Skeletal muscle cell (primary cell): ENCODE results near the gene ZNF503.

Experiments used
- DNase-seq: peaks from one replicate; pipeline ENCODE4 v3.0.0-alpha.2; 2010; ENCODE audit warnings: low read depth
- H3K4me3 ChIP-seq: 2 replicates; pipeline ENCODE4 v1.5.1; 2011; ENCODE audit warnings: low read depth, mild to moderate bottlenecking, control low read depth, low read length, moderate library complexity

Gene ZNF503

DNA sequence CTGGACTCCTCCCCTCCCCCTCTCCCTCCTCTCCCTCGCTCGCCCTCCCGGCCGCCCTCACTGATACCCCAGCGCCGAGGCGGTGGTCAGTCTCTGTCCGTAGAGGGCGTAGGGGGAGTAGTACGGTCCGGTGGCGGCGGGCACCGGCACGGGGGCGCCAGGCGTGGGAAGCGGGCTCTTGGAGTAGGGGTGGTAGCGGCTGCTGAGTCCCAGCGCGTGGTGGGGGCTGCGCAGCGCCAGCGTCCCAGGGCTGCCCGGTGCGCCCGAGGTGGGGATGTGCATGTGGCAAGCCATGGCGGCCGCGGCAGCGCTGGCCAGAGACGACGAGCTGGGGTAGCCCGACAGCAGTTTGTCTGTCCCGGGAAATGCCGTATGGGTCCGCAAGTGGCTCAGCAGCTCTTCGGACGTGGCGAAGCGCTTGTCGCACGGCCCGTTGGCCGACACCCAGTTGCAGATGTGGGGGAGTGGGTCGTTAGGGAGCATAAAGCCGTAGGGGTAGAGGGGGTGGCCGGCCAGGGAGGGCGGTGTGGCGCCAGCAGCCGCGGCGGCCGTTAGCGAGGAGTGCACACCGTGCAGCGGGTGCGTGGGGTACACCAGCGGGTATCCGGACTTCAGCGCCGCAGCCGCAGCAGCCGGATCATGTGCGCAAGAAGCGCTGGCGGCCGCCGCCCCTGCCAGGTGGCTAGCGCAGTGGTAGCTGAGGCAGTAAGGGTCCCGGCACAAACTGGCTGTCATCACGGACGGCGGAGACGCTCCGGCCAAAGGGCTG is 2.7 kb downstream of the ZNF503 start:
- H3K4me3 ChIP-seq, result peak overlapping the region; percentile 98
- DNase-seq, result no peak

DNA sequence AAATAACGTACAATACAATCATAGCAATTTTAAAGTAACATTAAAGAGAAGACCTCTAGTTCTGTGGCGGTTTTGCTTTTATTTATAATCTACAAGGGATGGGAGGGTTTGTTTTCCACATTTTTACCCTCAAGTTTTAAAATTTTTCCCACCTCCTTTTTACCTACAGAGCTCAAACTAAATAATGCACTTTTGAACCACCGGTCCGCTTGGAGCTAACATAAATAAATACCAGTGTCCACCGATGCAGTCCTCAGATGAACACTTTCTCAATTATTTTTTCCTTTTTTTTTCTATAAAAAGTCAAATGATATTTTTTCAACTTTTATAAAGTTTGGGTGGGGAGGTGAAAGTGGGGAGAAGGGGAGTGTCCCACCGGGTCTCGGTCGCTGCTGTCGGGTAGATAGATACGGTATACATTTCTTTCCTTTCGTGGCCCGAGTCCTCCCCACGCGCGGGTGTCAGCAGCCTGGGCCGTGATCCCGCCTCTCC is 3.3 kb downstream of the ZNF503 start:
- no peak for DNase-seq
- H3K4me3 ChIP-seq, result peak overlapping the region; percentile 98

DNA sequence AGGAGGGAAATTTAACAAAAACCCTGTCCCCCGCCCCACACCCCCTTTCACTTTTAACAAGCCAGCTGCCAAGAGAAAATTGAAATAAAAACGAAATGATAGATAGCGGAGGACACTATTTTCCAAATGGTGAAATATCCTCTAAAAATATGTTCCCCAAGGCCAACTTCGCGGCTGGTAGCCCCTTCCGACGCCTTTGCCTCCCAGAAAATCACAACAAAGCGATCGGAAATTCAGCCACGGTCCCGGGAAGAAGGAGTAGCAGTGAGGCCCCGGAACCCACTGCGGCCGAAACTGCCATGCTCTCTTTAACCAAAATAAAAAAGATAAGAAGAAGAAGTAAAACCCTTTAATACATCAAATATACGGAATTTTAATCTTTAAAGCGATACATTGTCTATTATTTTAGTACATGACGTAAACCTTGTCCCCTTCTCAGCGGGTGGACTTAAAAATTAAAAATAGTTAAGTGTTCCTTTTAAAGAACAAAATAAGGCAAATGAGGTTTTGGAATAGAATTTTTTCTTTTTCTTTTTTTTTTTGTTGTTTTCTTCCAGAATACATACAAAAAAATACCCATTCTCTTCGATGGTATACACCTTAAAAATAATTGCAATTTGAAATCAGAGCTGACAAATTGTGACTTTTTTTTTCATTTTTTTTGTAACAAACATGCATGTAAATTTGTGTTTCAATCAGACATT is 3.9 kb downstream of the ZNF503 start:
- peak overlapping the region; percentile 98 for H3K4me3 ChIP-seq
- DNase-seq, result no peak

DNA sequence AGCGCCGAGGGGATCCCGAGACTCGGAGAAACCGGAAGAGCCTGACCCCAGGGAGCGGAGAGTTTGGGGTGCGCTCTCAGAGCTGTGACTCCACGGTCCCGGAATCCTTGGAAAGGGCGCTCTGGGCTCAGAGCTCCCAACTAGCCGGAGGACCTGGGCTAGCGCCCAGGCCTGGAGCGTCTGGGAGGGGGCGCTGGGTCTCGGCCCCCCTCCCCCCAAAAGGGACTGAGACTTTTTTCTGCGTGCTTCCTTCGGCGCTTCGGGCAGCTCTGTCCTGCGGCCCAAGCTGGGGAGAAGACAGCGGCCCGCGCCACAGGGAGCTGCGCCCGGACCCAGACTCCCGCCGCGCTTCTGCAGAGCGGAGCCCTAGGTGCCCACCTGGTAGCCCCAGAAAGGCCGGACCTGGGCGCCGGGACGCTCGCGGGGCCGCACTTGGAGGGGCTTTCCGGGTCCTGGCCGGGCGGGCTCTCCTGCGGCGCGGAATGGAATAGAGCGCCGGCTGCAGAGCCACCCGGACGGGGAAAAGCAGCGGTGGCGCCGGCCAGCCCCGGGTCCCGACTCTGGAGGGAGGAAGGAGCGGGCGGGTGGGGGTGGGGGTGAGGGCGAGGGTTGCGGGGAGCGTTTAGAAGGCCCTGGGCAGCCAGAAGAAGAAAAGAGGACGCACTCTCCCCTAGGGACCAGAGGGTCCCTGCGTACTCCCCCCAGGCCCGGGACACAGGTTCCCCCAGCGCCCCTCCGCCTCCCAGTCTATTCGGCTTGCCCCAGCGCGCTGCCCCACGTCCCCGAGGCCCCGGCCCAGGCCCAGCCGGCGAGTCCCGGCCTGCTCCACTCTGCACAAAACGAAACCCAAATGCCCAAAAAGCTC is 4.7 kb downstream of the ZNF503 start:
- H3K4me3 ChIP-seq, result peak overlapping the region; percentile 98
- DNase-seq, result no peak

DNA sequence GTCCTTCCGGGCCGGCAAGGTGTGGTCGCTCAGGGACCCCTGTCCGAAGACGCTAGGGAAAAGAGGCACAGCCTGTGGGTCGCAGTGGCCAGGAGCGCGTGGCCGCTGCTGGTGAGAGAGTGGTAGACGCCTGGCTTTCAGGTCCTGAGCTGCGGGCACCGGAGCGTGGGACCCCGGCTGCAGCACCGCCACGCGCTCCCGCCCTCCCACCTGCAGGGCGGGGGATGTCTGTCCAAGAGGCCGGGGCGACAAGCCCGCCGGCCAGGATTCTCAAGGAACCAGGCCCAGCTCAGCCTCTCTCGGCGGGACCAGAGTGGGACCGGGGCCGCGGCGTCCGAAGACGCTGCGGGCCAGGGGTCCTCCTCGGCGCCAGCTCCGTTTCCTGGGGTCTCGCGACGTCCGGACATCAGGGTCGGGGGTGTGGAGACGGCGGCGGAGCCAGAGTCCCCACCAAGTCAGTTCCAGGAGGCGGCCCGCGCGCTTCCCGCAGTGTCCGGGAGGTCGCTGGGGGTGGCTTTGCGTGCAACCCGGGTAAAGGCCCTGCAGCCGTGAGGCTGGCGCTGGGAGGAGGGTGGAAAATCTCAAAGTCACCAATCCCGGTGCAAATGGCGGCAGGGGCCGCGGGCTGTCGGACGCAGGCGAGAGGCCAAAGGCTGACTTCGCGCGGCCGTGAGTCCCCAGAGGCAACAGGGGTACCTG is 5.5 kb downstream of the ZNF503 start:
- peak overlapping the region; percentile 98 for H3K4me3 ChIP-seq
- DNase-seq, result no peak

DNA sequence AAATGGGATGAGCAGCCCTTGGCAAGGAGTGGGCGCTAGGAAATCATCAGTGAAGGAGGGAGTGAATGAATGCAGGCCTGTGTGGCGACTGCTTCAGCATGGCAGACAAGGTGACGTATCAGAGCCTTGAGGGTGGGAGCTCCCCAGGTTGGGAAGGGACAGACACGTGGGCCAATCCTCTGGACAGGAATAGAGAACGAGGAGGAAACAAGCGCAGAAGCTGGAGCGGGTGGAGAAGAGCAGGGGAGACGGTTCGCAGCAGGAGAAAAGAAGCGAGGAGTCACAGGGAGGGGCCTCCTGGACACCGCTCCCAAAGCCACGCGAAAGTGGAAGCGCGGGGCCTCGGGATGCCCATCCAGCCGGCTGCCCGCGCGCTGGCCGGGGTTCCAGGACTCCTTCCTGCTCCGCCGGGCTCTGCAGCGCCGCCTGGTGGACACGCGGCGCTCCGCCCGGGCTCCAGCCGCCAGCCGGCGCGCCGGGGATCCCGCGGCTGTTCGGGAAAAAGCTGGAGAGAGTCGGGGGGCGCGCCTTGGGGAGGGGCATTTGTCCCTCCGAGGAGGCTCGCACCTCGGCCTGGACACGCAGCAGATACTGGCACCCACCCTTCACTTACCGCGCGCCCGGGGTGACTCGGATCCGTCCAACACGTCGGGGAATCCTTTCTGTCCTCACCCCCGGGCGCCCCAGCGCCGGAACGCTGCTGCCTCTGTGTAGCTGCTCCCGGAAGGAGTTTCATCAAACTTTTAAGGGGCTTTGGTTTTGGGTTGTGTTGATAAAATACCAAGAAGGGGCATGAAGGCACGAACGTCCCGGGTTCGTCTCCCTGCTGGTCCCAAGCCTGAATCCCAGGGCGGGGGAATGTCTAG is 6.3 kb downstream of the ZNF503 start:
- peak overlapping the region; percentile 15 for H3K4me3 ChIP-seq
- DNase-seq, result no peak

DNA sequence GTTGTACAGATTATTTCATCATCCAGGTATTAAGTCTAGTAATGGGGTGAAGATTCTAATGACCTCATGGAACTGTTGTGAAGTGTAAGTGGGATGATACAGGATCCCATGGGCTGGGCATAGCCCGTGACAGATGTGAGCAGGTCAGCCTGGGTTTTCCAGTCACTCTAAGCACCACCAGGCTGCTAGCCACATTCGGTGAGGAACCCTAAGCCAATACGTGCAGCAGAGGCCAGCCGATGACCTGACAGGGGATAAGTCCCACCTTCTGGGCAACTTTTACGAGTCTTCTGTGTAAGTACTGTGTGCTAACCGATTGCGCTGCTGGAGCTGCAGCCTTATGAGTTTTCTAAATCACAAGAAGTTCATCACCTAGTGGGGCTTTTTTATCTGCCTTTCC is 7.3 kb downstream of the ZNF503 start:
- DNase-seq, result no peak
- H3K4me3 ChIP-seq, result no peak overlapping the region

DNA sequence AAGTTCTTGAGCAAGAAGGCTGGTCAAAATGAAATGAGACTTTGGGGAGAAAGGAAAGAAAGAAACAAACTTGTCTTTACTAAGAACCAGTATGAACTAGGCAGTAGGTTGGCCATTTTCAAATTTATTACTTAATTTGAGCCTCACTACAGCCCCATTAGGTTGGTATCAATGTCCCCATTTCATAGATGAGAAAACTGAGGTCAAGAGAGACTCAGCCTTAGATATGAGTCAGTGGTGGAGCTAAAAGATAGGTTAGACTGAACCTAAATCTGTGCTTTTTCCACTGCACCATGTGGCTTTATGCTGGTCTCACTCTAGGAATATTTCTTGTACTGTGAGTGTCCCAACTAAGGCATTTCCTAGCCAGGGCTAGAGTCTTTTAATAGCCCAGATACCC is 8.8 kb downstream of the ZNF503 start:
- no peak for DNase-seq
- no peak overlapping the region for H3K4me3 ChIP-seq

DNA sequence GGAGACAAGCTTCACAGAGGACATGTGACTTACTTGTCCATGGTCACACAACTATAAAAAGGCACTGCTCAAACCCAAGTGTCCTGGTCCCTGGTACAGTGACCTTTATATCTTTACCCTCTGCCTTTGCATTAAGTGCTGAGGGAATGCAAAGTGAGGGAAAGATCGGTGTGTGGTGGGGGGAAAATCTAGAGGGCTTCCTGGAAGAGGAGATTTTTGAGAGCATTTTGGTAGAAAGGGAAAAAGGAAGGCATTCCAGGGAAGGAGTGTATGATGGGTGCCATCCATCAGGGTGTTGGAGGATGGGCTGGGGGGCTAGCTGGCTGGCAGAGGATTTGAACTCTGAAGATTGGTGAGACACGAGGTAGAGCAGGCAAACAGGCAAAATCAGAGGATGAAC is 9.3 kb downstream of the ZNF503 start:
- no peak overlapping the region for H3K4me3 ChIP-seq
- DNase-seq, result no peak

DNA sequence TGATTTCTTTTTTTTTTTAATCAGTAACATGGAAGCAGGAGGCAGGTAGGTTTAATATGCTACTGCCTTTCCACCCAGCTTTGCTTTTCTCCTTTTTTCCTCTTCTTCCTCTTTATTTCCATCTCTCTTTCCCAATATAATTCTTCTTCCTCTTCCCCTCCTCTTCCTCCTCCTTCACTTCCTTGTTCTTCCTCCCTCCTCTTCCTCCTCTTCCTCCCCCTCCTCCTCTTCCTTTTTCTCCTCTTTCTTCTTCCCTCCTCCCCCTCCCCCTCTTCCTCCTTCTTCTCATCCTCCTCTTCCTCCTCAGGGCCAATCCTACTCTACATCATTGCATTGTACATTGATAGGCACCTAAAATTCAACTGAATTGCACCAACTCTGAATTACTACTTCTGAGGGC is 11.4 kb downstream of the ZNF503 start:
- no peak overlapping the region for H3K4me3 ChIP-seq
- DNase-seq, result no peak

DNA sequence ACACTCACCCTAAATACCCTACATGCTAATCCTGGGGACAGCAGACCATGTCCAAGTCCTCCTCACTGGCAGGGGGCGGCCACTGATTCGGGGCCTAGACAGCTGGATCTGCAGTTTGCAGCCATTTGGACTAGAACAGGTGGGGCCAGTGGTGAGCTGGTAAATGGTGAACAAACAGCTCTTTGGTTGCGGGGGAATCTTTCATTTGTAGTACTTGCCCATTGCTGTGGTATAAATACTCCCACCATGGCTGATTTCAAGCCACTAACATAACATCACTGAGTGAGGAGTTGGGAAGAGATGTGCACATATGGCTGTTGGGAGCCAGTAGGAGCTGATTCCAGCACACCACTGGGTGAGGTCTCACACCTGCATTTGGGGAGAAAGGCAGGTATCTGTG is 13.5 kb downstream of the ZNF503 start:
- no peak overlapping the region for H3K4me3 ChIP-seq
- no peak for DNase-seq

DNA sequence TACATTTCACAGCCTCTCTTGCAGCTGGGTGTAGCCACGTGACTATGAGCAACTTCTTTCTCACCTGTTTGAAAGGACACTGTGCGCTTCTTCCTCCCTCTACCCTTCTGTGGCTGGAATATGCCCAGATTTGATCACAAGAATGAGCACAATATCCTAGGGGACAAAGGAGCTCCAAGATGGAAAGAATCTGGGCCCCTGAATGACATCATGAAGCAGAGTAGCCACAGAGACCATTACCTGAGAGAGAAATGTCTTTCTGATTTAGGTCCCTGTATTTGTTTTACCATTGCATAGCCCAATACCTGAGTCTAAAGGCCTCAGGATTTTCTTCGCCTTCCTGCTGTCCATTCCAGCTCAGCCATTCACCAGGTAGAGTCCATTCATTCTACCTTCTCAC is 15.4 kb downstream of the ZNF503 start:
- H3K4me3 ChIP-seq, result no peak overlapping the region
- DNase-seq, result no peak

DNA sequence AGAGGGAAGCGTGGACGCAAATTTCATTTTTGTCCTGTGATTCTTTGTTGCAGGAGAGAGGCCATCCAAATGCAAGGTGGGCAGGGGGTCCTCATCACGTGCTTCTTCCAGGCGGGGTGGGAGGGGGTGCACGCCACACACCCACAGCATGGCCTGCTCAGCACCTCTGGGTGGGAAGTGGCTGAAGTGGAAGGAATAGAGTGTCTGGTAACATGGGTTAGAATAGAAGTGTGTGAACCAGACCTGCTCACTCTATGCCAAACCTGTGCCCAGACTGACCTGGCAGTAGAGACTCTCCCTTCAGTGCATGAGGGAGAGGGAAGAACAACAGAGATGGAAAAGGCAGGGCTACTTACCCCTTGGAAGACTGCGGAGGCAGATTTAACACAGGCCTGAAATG is 21.7 kb downstream of the ZNF503 start:
- no peak for DNase-seq
- no peak overlapping the region for H3K4me3 ChIP-seq

DNA sequence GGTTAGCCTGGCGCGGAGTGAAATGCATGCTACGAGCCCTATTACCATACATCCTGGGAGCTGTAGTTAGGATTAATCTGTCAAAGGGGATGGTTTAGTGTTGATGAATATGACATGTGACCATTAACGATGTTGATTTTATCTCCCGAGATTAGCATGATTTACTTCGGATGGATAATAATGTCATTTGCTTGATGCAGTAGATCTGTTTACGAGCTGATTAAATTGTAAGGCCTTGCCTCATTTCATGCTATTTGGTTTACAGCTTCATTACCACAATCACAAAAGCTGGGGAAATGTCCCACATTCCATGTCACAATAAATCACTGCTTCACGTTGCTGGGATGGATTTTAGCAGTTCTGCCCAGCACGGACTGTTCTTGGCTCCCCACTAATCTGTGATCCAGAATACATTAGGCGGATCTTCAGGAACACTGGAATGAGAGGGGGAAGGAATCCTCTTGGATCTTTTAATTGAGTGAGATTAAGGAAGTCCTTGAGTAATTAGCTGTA is 22.3 kb downstream of the ZNF503 start:
- H3K4me3 ChIP-seq, result no peak overlapping the region
- no peak for DNase-seq

DNA sequence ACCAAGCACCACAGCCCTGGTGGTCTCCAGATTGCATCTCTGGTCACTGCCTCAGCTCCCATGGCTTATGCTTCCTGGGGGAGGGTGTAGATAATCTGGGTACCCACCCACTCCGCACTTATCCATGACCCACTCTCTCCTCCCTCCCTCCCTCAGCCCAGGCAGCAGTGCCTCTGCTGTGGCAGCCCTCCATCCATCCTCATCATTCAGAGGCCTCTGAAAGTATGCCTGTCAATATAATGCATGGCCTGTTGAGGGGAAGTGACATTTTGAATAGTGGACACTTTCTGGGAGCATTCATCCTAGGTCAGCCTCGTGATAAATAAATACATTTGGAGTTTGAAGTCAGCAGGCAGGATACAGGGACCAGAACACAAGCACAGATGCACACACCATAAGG is 23.2 kb downstream of the ZNF503 start:
- no peak for DNase-seq
- no peak overlapping the region for H3K4me3 ChIP-seq

DNA sequence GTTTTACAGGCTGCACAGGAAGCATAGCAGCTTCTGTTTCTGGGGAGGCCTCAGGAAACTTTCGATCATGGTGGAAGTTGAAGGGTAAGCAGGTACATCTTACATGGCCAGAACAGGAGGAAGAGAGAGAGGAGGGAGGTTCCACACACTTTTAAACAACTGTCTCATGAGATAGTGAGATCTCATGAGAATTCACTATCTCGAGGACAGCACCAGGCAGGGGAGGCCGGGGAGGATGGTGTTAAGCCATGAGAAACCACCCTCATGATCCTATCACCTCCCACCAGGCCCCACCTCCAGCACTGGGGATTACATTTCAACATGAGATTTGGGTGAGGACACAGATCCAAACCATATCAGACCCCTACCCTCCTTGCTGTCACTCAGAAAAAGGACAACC is 23.7 kb downstream of the ZNF503 start:
- no peak for DNase-seq
- H3K4me3 ChIP-seq, result no peak overlapping the region

DNA sequence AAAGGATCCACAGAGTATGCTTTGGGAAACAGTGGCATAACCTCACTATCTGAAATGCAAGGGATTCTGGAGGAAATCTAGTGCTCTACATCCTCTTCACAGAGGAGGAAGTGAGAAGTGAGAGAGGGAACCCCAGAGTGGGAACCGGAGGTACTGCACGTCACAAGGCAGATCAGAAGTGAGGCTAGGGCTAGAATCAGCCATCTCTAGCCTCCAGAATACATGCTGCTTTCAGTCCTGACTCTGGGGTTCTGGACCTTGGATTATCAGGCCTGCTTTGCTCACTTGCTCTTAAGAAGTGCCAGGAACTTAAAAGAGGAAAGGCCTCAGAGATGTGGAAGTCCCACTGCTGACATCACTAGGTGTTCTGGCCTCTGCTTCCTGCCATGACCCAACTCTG is 25.7 kb downstream of the ZNF503 start:
- DNase-seq, result no peak
- H3K4me3 ChIP-seq, result no peak overlapping the region

DNA sequence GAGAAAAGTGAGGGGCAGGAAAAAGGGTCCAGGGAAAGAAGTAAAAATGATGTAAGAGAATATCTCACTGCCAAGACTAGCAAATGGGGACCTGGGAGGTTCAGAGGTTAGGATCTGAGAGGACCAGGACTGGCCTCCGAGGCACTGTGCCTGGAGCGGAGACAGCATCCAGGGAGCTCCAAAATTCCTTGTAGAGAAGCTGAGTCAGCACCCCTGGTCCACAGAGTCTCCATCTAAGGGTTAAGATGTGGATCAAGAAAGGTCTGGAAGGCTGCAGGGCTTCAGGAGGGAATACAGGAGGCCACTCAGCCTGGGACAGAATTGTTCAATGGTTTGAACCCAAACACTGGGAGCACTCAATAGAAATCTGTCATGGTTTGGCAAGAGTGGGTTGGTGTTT is 30.6 kb downstream of the ZNF503 start:
- no peak overlapping the region for H3K4me3 ChIP-seq
- no peak for DNase-seq
